GM18511 (cell line): Measurements from ENCODE around the gene PCDHGB4.
A peak's percentile ranks its signal among the peaks of the same experiment; 100 is the strongest.
"Not testable (repeated sequence)": the region's sequence is repeated elsewhere in the genome, so short reads cannot be mapped to it uniquely, and the experiment has no call there.

Source experiments
- ATAC-seq: cut with Tn5 transposase; IDR thresholded peaks from one replicate; pipeline ENCODE4 v1.9.1; 2021; ENCODE audit warnings: mild to moderate bottlenecking, moderate library complexity; ENCODE audit not compliant: unreplicated experiment

The PCDHGB4 gene

DNA sequence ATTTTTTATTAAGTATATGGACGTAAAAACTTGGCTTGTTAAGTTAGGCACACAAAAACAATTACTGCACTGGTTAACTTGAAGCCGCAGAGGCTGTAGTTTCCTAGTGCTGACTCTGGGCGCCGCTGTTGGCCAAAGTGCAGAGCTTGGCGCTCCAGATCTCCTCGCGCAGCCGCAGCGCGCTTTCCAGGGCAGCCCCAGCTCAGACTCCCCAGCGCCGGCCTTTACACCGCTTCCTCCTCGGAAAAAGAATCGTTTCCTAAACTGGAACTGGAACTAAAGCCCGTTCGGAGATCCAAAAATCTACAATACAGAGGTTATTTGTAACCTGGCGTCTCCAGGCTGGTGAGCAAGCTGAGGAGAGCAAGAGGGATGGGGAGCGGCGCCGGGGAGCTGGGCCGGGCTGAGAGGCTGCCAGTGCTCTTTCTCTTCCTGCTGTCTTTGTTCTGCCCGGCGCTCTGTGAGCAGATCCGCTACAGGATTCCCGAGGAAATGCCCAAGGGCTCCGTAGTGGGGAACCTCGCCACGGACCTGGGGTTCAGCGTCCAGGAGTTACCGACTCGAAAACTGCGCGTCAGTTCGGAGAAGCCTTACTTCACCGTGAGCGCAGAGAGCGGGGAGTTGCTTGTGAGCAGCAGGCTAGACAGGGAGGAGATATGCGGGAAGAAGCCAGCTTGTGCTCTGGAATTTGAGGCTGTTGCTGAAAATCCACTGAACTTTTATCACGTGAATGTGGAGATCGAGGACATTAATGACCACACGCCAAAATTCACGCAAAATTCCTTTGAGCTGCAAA is 10.5 kb downstream of the PCDHGB4 start, which contains the start of gene PCDHGB5:
Gene PCDHGB5, plus strand, starts transcription at position 192 of the 796 bp plus-strand sequence. Its CDS starts 181 bp downstream, at position 373.
- not testable (repeated sequence) for ATAC-seq

DNA sequence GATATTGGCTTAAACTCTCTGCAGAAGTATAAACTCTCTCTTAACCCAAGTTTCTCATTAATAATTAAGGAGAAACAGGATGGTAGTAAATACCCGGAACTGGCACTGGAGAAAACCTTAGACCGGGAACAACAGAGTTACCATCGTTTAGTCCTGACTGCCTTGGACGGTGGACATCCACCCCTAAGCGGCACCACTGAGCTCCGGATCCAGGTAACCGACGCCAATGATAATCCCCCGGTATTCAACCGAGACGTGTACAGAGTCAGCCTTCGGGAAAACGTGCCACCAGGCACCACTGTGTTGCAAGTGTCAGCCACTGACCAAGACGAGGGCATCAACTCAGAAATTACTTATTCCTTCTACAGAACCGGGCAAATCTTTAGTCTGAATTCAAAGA is 11.1 kb downstream of the PCDHGB4 start:
- ATAC-seq, result no peak

DNA sequence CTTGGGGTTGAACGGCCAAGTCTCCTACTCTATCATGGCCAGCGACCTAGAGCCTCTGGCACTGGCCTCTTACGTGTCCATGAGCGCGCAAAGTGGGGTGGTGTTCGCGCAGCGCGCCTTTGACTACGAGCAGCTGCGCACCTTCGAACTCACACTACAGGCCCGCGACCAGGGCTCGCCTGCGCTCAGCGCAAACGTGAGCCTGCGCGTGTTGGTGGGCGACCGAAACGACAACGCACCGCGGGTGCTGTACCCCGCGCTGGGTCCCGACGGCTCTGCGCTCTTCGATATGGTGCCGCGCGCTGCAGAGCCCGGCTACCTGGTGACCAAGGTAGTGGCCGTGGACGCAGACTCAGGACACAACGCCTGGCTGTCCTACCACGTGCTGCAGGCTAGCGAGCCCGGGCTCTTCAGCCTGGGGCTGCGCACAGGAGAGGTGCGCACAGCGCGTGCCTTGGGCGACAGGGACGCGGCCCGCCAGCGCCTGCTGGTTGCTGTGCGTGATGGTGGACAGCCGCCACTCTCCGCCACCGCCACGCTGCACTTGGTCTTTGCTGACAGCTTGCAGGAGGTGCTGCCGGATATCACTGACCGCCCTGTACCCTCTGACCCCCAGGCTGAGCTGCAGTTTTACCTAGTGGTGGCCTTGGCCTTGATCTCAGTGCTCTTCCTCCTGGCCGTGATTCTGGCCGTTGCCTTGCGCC is 12.2 kb downstream of the PCDHGB4 start:
- no peak for ATAC-seq

DNA sequence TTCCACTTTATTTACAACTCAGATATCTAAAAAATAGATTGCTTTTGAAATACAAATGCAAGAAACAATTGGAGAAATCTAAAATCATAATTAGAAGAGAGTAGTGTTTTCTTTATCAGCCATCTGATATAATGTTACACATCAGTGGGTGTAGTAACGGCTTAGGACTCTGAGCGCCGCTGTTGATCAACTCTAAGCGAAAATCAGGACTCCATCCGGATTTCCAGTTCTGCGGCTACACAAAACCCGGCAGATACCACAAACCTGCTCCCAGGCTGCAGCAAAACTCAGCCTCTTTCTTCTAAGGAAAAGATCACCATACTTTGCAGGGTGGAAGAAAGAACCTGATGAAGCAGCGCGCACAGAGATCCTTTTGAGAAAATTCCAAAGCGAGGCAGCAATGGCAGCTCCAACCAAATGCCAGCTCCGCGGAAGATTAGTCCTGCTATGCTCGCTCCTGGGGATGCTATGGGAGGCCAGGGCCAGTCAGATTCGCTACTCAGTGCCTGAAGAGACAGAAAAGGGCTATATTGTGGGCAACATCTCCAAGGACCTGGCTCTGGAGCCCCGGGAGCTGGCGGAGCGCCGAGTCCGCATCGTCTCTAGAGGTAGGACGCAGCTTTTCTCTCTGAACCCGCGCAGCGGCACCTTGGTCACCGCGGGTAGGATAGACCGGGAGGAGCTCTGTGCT is 15.2 kb downstream of the PCDHGB4 start, which contains the start of gene PCDHGA9:
Gene PCDHGA9, plus strand, starts transcription at position 226 of the 691 bp plus-strand sequence. Its CDS starts 175 bp downstream, at position 401.
- ATAC-seq, result no peak

DNA sequence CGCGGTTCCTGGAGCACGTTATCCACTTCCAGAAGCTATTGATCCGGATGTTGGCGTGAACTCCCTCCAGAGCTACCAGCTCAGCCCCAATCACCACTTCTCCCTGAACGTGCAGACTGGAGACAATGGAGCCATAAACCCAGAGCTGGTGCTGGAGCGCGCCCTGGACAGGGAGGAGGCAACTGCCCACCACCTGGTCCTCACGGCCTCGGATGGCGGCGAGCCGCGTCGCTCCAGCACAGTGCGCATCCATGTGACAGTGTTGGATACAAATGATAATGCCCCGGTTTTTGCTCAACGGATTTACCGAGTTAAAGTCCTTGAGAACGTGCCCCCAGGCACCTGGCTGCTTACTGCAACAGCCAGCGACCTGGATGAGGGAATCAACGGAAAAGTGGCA is 15.9 kb downstream of the PCDHGB4 start:
- no peak for ATAC-seq

DNA sequence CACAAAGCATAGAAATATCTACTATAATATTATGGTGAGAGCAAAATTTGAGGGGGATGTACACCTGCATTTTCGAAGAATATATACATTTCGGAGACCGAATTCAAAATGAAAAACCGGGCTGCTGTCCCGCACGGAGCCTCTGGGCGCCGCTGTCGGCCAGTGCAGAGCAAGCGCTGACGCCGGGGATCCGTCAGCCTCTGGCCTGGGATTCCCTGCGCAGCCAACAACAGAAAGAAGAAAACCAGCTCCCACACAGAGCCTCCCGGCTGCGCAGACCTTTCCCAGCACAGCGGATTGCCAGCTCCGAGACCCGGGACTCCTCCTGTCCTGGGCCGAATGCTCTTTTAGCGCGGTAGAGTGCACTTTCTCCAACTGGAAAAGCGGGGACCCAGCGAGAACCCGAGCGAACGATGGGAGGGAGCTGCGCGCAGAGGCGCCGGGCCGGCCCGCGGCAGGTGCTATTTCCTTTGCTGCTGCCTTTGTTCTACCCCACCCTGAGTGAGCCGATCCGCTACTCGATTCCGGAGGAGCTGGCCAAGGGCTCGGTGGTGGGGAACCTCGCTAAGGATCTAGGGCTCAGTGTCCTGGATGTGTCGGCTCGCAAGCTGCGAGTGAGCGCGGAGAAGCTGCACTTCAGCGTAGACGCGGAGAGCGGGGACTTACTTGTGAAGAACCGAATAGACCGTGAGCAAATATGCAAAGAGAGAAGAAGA is 20.4 kb downstream of the PCDHGB4 start, which contains the start of gene PCDHGB6:
Gene PCDHGB6, plus strand, starts transcription at position 232 of the 716 bp plus-strand sequence. Its CDS starts 182 bp downstream, at position 414.
- peak; percentile 86 for ATAC-seq

DNA sequence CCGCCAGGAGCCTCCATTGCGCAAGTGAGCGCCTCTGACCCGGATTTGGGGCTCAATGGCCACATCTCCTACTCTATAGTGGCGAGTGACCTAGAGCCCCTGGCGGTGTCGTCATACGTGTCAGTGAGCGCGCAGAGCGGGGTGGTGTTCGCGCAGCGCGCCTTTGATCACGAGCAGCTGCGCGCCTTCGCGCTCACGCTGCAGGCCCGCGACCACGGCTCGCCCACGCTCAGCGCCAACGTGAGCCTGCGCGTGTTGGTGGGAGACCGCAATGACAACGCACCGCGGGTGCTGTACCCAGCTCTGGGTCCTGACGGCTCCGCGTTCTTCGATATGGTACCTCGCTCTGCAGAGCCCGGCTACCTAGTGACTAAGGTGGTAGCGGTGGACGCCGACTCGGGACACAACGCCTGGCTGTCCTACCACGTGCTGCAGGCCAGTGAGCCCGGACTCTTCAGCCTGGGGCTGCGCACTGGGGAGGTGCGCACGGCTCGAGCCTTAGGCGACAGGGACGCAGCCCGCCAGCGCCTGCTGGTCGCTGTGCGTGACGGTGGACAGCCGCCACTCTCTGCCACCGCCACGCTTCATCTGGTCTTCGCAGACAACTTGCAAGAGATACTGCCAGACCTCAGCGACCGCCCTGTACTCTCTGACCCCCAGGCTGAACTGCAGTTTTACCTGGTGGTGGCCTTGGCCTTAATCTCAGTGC is 22.3 kb downstream of the PCDHGB4 start:
- no peak for ATAC-seq

DNA sequence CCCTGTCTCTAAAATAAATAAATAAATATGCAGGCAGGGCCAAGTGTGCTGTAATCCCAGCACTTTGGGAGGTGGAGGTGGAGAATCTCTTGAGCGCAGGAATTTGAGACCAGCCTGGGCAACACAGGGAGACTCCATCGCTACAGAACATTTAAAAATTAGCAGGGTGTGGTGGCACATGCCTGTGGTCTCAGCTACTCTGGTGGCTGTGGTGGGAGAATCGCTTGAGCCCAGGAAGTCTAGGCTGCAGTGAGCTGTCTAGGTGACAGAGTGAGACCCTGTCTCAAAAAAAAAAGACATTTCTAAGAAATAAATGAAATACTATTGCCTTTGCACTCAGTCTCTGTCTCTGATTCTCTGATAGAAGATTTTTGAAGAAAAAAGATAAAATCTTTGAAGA is 24.1 kb downstream of the PCDHGB4 start:
- ATAC-seq, result no peak

DNA sequence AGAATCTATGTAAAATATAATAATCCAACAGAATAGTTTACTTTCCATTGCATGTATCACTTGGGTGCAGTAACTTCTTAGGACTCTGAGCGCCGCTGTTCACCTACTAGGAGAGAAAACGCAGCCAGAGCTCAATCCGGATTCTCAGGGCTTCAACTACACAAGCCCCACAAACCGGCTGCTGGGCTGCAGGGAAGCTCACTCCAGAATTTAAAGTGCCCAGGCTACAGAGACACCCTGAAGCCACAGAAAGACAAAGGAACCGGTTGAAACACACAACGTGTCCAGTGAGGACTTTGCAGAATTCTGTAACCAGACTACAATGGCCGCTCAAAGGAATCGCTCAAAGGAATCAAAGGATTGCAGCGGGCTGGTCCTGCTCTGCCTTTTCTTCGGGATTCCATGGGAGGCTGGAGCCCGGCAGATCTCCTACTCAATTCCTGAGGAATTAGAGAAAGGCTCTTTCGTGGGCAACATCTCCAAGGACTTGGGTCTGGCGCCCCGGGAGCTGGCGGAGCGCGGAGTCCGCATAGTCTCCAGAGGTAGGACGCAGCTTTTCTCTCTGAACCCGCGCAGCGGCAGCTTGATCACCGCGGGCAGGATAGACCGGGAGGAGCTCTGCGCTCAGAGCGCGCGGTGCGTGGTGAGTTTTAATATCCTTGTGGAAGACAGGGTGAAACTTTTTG is 25.5 kb downstream of the PCDHGB4 start, which contains the start of gene PCDHGA10:
Gene PCDHGA10, plus strand, starts transcription at position 134 of the 686 bp plus-strand sequence. Its CDS starts 189 bp downstream, at position 323.
- ATAC-seq, result peak; percentile 87

DNA sequence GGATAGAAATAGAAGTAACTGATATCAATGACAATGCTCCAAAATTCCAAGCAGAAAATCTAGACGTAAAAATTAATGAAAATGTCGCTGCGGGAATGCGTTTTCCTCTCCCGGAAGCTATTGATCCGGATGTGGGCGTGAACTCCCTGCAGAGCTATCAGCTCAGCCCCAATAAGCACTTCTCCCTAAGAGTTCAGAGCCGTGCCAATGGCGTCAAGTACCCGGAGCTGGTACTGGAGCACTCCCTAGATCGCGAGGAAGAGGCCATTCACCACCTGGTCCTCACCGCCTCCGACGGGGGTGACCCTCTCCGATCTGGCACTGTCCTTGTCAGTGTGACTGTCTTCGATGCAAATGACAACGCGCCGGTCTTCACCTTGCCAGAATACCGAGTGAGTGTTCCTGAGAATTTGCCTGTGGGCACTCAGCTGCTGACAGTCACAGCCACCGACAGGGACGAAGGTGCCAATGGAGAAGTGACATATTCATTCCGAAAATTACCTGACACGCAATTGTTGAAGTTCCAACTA is 26.1 kb downstream of the PCDHGB4 start:
- ATAC-seq, result peak; percentile 39

DNA sequence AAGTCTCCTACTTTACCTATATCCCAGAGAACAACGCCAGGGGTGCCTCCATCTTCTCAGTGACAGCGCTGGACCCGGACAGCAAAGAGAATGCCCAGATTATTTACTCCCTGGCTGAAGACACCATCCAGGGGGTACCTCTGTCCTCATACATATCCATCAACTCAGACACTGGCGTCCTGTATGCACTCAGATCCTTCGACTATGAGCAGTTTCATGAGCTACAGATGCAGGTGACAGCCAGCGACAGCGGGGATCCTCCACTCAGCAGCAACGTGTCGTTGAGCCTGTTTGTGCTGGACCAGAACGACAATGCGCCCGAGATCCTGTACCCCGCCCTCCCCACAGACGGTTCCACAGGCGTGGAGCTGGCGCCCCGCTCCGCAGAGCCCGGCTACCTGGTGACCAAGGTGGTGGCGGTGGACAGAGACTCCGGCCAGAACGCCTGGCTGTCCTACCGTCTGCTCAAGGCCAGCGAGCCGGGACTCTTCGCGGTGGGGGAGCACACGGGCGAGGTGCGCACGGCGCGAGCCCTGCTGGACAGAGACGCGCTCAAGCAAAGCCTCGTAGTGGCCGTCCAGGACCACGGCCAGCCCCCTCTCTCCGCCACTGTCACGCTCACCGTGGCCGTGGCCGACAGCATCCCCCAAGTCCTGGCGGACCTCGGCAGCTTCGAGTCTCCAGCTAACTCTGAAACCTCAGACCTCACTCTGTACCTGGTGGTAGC is 27.2 kb downstream of the PCDHGB4 start:
- not testable (repeated sequence) for ATAC-seq

DNA sequence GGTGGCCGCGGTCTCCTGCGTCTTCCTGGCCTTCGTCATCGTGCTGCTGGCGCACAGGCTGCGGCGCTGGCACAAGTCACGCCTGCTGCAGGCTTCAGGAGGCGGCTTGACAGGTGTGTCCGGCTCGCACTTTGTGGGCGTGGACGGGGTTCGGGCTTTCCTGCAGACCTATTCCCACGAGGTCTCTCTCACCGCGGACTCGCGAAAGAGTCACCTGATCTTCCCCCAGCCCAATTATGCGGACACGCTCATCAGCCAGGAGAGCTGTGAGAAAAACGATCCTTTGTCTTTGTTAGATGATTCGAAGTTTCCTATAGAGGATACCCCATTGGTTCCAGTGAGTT is 27.7 kb downstream of the PCDHGB4 start:
- ATAC-seq, result not testable (repeated sequence)

DNA sequence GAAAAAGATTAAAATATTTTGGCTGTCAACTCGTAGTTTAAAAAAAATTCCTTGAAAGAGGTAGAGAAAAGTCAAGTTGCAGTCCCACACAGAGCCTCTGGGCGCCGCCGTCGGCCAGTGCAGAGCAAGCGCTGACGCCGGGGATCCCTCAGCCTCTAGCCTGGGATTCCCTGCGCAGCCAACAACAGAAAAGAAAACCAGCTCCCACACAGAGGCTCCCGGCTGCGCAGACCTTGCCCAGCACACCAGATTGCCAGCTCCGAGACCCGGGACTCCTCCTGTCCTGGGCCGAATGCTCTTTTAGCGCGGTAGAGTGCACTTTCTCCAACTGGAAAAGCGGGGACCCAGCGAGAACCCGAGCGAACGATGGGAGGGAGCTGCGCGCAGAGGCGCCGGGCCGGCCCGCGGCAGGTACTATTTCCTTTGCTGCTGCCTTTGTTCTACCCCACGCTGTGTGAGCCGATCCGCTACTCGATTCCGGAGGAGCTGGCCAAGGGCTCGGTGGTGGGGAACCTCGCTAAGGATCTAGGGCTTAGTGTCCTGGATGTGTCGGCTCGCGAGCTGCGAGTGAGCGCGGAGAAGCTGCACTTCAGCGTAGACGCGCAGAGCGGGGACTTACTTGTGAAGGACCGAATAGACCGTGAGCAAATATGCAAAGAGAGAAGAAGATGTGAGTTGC is 30.1 kb downstream of the PCDHGB4 start, which contains the start of gene PCDHGB7:
Gene PCDHGB7, plus strand, starts transcription at position 184 of the 679 bp plus-strand sequence. Its CDS starts 183 bp downstream, at position 367.
- ATAC-seq, result peak; percentile 57

DNA sequence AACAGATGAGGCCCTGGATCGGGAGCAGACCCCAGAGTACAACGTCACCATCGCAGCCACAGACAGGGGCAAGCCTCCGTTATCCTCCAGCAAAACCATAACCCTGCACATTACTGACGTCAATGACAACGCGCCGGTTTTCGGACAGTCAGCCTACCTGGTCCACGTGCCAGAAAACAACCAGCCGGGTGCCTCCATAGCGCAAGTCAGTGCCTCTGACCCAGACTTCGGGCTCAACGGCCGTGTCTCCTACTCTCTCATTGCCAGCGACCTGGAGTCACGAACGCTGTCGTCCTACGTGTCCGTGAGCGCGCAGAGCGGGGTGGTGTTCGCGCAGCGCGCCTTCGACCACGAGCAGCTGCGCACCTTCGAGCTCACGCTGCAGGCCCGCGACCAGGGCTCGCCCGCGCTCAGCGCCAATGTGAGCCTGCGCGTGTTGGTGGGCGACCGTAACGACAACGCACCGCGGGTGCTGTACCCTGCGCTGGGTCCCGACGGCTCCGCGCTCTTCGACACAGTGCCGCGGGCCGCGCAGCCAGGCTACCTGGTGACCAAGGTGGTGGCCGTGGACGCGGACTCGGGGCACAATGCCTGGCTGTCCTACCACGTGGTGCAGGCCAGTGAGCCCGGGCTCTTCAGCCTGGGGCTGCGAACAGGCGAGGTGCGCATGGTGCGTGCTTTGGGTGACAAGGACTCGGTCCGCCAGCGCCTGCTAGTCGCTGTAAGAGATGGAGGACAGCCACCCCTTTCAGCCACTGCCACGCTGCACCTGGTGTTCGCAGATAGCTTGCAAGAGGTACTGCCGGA is 31.8 kb downstream of the PCDHGB4 start:
- no peak for ATAC-seq

DNA sequence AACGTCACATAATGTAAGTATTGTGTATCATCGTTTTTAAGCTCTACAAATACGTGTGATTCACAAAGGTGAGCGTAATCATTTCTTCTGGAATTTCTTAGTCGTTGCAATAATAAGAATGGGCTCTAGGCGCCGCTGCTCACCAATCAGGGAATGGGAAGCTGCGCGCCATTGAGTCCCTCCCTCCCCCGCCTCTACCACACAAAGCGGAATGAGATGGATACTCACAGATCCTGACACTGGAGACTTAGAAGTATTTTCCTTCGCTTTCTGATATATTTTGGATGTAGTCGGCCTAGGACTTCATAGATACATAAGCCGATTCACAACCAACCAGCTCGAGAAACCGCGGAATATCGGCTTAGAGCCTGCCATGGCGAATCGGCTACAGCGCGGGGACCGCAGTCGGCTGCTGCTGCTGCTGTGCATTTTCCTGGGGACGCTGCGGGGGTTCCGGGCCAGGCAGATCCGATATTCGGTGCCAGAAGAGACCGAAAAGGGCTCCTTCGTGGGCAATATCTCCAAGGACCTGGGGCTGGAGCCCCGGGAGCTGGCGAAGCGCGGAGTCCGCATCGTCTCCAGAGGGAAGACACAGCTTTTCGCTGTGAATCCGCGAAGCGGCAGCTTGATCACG is 33.5 kb downstream of the PCDHGB4 start, which contains the start of gene PCDHGA11:
Gene PCDHGA11, plus strand, starts transcription at position 197 of the 634 bp plus-strand sequence. Its CDS starts 177 bp downstream, at position 374.
- peak; percentile 60 for ATAC-seq

DNA sequence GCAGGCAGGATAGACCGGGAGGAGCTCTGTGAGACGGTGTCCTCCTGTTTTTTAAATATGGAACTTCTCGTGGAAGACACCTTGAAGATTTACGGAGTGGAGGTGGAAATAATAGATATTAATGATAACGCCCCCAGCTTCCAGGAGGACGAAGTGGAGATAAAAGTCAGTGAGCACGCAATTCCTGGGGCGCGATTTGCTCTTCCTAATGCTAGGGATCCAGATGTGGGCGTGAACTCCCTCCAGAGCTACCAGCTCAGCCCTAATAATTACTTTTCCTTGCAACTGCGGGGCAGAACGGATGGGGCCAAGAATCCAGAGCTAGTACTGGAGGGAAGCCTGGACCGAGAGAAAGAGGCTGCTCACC is 34.0 kb downstream of the PCDHGB4 start:
- ATAC-seq, result no peak
